Mucosa of descending colon (tissue), 3 donors: ENCODE results near the gene TPT1. TPM values are rescaled to one million over a fixed set of nuclear protein-coding genes. Genes with fewer than 3 reads are reported as not detected.

Source experiments
- ATAC-seq: fragments of 200-7000 bp; cut with Tn5 transposase; one replicate; pipeline ENCODE4 v1.9.1; 2020; ENCODE audit warnings: mild to moderate bottlenecking, moderate library complexity
- DNase-seq, 3 donors: peaks; one replicate each; pipeline ENCODE4 v3.0.0-alpha.2; 2020
- H3K36me3 ChIP-seq: fragments of 200-600 bp; one replicate; pipeline ENCODE4 v1.8.0; 2021; ENCODE audit warnings: low read depth, mild to moderate bottlenecking
- H3K4me1 ChIP-seq: fragments of 200-600 bp; one replicate; pipeline ENCODE4 v1.8.0; 2021; ENCODE audit warnings: low read depth, mild to moderate bottlenecking
- H3K4me3 ChIP-seq: fragments of 200-600 bp; one replicate; pipeline ENCODE4 v1.8.0; 2021; ENCODE audit warnings: mild to moderate bottlenecking
- H3K9me3 ChIP-seq: fragments of 200-600 bp; one replicate; pipeline ENCODE4 v1.8.0; 2021; ENCODE audit warnings: mild to moderate bottlenecking
- intact Hi-C, 2 donors: fragments of 100-400 bp; cut with DNase I in 1 of 2; cut with micrococcal nuclease in 1 of 2; formaldehyde crosslinking; loops; one replicate each; pipeline versions ENCODE4 v1.11.0 to v1.11.1; 2022; cut with DNase I, micrococcal nuclease
- total RNA-seq, 3 donors: library from RNA; stranded (reverse); fragmentation: NEBNext Ultra II Directional in 2 of 3; extraction: Animal tissue kit (Norgen Biotek cat#: 25700) in 2 of 3; gene quantifications; one replicate each; pipeline versions ENCODE4 v1.2.1 to v1.2.4, GENCODE V29; 2021 to 2023
- TF ChIP-seq, protein P1 (sequence below): fragments of 200-600 bp; IDR thresholded peaks from one replicate; pipeline ENCODE4 v1.8.0; 2022; ENCODE audit warnings: antibody characterized with exemption, mild to moderate bottlenecking
- donor health status: DM: no; HTN: no; CAD: no; lungs with moderate emphysema.
- donor health status: DM: no; HTN: no; CAD: no.
- donor health status: DM: no; HTN: yes; CAD: no.

Gene TPT1
- total RNA-seq, 3 donors from 2014 or later, result 3,253 to 4,069 (median 3,560) TPM

DNA sequence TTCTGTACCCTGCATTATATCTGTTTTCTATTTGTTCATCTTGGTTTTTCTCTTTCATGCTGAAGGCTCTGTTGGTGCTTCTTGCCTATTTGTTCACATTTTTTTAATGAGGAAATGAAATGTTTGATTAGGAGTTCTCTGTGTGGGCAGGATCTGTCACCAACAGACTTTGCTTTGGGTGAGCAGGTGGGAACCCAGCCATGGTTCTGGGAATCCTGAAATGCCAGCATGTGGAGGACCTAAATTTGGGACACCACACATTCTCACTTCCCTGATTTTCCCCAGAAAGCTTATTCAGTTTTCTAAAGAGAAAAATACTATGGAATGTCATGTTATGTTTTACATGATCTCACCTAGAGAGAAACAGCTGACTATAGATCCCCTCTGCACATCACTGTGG is 34.0 kb downstream of the TPT1 start:
- TF ChIP-seq, protein P1, sequence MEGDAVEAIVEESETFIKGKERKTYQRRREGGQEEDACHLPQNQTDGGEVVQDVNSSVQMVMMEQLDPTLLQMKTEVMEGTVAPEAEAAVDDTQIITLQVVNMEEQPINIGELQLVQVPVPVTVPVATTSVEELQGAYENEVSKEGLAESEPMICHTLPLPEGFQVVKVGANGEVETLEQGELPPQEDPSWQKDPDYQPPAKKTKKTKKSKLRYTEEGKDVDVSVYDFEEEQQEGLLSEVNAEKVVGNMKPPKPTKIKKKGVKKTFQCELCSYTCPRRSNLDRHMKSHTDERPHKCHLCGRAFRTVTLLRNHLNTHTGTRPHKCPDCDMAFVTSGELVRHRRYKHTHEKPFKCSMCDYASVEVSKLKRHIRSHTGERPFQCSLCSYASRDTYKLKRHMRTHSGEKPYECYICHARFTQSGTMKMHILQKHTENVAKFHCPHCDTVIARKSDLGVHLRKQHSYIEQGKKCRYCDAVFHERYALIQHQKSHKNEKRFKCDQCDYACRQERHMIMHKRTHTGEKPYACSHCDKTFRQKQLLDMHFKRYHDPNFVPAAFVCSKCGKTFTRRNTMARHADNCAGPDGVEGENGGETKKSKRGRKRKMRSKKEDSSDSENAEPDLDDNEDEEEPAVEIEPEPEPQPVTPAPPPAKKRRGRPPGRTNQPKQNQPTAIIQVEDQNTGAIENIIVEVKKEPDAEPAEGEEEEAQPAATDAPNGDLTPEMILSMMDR, result no peak
- Histone ChIP-seq H3K9me3 (no peaks in the 10 kb centered on the region), H3K4me1 (peaks cover 10% of the 10 kb centered on the region), H3K36me3 (no peaks in the 10 kb centered on the region), H3K4me3 (no peak overlapping the region)
- DNase-seq (no peak), ATAC-seq (no peak)
- intact Hi-C loops, result loop anchor here in 1 of 2 donors (10.0 kb wide), 1 partner anchor 262 kb away; no protein-coding TSS in a partner anchor

- H3K4me1 ChIP-seq, result peaks cover 3% of the 10 kb centered on the region
- TF ChIP-seq, protein P1, result no peak
- no peaks in the 10 kb centered on the region for H3K9me3 ChIP-seq
- intact Hi-C loops, result loop anchor here in 1 of 2 donors (10.0 kb wide), 1 partner anchor 260 kb away; no protein-coding TSS in a partner anchor
- no peaks in the 10 kb centered on the region for H3K36me3 ChIP-seq
- no peak for DNase-seq
- H3K4me3 ChIP-seq, result no peak overlapping the region
- ATAC-seq, result no peak
These were observed 35.9 kb downstream of the TPT1 start for GRCh38 chr13:45305079-45305478.

- no peak for ATAC-seq
- intact Hi-C loops, result loop anchor here in 1 of 2 donors (10.0 kb wide), 1 partner anchor 259 kb away; no protein-coding TSS in a partner anchor
- no peak for DNase-seq
These were observed 37.1 kb downstream of the TPT1 start for GRCh38 chr13:45303866-45304265.

GRCh38 chr13:45303026-45303425 is 38.0 kb downstream of the TPT1 start:
- no peak overlapping the region for H3K4me3 ChIP-seq
- ATAC-seq (no peak), DNase-seq (no peak)
- no peaks in the 10 kb centered on the region for H3K9me3 ChIP-seq
- intact Hi-C loops, result loop anchor here in 1 of 2 donors (10.0 kb wide), 1 partner anchor 258 kb away; no protein-coding TSS in a partner anchor
- H3K4me1 ChIP-seq, result no peaks in the 10 kb centered on the region
- TF ChIP-seq, protein P1, result no peak
- no peaks in the 10 kb centered on the region for H3K36me3 ChIP-seq

More at GRCh38 chr13:45303866-45304265, 37.1 kb downstream of the TPT1 start:
- H3K4me3 ChIP-seq, result no peak overlapping the region
- H3K36me3 ChIP-seq, result no peaks in the 10 kb centered on the region
- TF ChIP-seq, protein P1, result no peak
- H3K4me1 ChIP-seq, result no peaks in the 10 kb centered on the region
- H3K9me3 ChIP-seq, result no peaks in the 10 kb centered on the region

GRCh38 chr13:45302507-45302906 is 38.5 kb downstream of the TPT1 start:
- H3K9me3 ChIP-seq, result no peaks in the 10 kb centered on the region
- no peak for DNase-seq
- H3K4me1 ChIP-seq, result no peaks in the 10 kb centered on the region
- no peaks in the 10 kb centered on the region for H3K36me3 ChIP-seq
- intact Hi-C loops, result loop anchor here in 1 of 2 donors (10.0 kb wide), 1 partner anchor 258 kb away; no protein-coding TSS in a partner anchor
- no peak overlapping the region for H3K4me3 ChIP-seq
- TF ChIP-seq, protein P1, result no peak
- no peak for ATAC-seq

GRCh38 chr13:45301263-45301662 is 39.7 kb downstream of the TPT1 start:
- TF ChIP-seq, protein P1, result no peak
- H3K9me3 ChIP-seq, result no peaks in the 10 kb centered on the region
- ATAC-seq (no peak), DNase-seq (no peak)
- H3K4me1 ChIP-seq, result no peaks in the 10 kb centered on the region
- no peaks in the 10 kb centered on the region for H3K36me3 ChIP-seq
- H3K4me3 ChIP-seq, result no peak overlapping the region
- intact Hi-C loops, result loop anchor here in 1 of 2 donors (10.0 kb wide), 1 partner anchor 256 kb away; no protein-coding TSS in a partner anchor
